ENCODE measurements around the gene WASF3. TPM values are rescaled to one million over a fixed set of nuclear protein-coding genes. Genes with fewer than 3 reads are reported as not detected.

The WASF3 gene
- total and polyA plus RNA-seq, 2 of the 13 experiments (the other 11 are each of a cell fraction or from before 2014, with no cell fraction given): 10.4 to 17.2 TPM

DNA sequence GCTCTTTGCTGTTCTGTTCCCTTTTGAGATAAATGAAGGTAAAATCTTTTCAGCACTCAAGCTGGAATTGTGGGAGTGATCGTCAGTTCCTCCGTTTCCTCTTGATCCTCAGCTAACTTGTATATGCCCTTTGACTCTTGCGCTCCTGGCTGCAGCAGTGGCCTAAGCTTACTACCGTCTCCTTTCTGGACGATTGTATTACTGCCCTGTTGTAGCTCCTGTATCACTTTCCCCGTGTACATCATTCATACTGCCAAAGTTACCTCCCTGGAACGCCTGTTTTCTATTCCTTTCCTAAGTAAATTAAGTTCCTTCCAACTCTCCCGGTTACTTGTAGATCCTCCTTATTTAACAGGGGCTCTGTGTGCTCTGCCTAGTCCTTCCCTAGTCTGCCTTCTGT is 36.9 kb downstream of the WASF3 start:
- no TSS peak for BruUV-seq (replicated peaks)
- no peak overlapping the region for H3K27ac ChIP-seq (ENCODE audit: extremely low read length, insufficient read depth, low read length)
- intact Hi-C loops (cut with micrococcal nuclease; ENCODE audit: unreplicated experiment) (no loop called here), in situ Hi-C loops (cut with HindIII; ENCODE audit: extremely low pct_ligation_motif_present, low pct_unique_long_range_greater_than_20kb) (no loop called here)
- H3K79me2 ChIP-seq (ENCODE audit: insufficient read depth, low read length): peaks cover 57% of the 10 kb centered on the region
- H4K20me1 ChIP-seq (ENCODE audit: insufficient read depth, low read length): 0 out of 2 replicates have a peak, but pooled peaks cover 11% of the 10 kb centered on the region
- 62% methylated on average over 8 of the region's 8 CpGs for WGBS (ENCODE audit: low lambda C conversion rate)
- H3K4me3 ChIP-seq (replicated peaks in 1 of 3; ENCODE audit: insufficient read depth in 1 of 3, low read depth in 2 of 3, low read length in 3 of 3): no peak overlapping the region
- H3K9ac ChIP-seq (ENCODE audit: insufficient read depth, low read depth, low read length): no peak overlapping the region
- POLR2A ChIA-PET: no interaction called here
- H3K27me3 ChIP-seq (ENCODE audit: control insufficient read depth in 1 of 2, insufficient read depth in 2 of 2, low read length in 2 of 2): no peaks in the 10 kb centered on the region
- H2AFZ ChIP-seq (ENCODE audit: low read length): no peak overlapping the region
- DNase-seq (ENCODE audit: low spot score) (no peak), FAIRE-seq (no peak), ATAC-seq (no peak)
- no peaks in the 10 kb centered on the region for H3K36me3 ChIP-seq (replicated peaks in 1 of 2; ENCODE audit: control insufficient read depth in 1 of 2, insufficient read depth in 2 of 2, low read length in 2 of 2)
- H3K4me1 ChIP-seq (ENCODE audit: insufficient read depth, low read length): peaks cover 51% of the 10 kb centered on the region
- CTCF ChIA-PET (ENCODE audit: low intra/inter-chr PET ratio, low total read pairs): no interaction called here
- H3K4me2 ChIP-seq (ENCODE audit: low read depth, low read length): no peak overlapping the region
- H3K9me3 ChIP-seq (ENCODE audit: low read length): no peaks in the 10 kb centered on the region
- TF ChIP-seq, protein P1, sequence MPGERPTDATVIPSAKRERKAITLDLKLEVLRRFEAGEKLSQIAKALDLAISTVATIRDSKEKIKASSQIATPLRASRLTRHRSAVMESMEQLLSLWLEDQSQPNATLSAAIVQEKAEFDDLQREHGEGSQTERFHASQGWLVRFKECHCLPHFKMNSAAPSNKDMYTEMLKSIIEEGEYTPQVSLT (CRISPR knock-in tag; IDR thresholded peaks at IDR 0.05; ENCODE audit: borderline replicate concordance, low read depth): no peak
- TF ChIP-seq, protein P2, sequence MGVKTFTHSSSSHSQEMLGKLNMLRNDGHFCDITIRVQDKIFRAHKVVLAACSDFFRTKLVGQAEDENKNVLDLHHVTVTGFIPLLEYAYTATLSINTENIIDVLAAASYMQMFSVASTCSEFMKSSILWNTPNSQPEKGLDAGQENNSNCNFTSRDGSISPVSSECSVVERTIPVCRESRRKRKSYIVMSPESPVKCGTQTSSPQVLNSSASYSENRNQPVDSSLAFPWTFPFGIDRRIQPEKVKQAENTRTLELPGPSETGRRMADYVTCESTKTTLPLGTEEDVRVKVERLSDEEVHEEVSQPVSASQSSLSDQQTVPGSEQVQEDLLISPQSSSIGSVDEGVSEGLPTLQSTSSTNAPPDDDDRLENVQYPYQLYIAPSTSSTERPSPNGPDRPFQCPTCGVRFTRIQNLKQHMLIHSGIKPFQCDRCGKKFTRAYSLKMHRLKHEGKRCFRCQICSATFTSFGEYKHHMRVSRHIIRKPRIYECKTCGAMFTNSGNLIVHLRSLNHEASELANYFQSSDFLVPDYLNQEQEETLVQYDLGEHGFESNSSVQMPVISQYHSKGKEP (CRISPR knock-in tag; IDR thresholded peaks at IDR 0.05): no peak
- TF ChIP-seq RAD51 (IDR thresholded peaks at IDR 0.05; ENCODE audit: borderline replicate concordance): no peak
- no peak for TF ChIP-seq ZNF780A (CRISPR knock-in tag; IDR thresholded peaks at IDR 0.05)
- no peak for TF ChIP-seq ZNF777 (CRISPR knock-in tag; IDR thresholded peaks at IDR 0.05)

DNA sequence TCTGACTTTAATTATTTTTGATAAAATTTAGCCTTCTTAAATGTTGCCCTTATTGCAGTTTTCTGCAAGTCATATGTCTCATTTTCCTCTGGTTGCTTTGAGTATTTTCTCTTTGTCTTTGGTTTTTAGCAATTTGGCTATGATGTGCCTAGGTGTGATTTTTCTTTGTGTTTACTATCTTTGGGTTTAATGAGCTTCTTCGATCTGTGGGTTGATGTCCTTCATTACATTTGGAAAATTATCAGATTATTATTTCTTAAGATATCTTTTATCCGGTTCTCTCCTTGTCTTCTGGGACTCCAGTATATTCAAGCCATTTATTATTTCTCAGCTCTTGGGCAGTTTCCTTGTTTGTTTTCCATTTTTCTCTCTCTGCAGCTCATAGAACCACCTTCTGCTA is 39.0 kb downstream of the WASF3 start:
- in situ Hi-C loops (cut with HindIII; ENCODE audit: extremely low pct_ligation_motif_present, low pct_unique_long_range_greater_than_20kb): no loop called here
- peaks cover 70% of the 10 kb centered on the region for H3K79me2 ChIP-seq (ENCODE audit: insufficient read depth, low read length)

More for the DNA sequence above, 39.0 kb downstream of the WASF3 start:
- 65% methylated on average over 2 of the region's 2 CpGs for WGBS (ENCODE audit: low lambda C conversion rate)
- no peak for FAIRE-seq
- no peak for TF ChIP-seq ZNF225 (CRISPR knock-in tag; IDR thresholded peaks at IDR 0.05)
- TF ChIP-seq BHLHE40 (IDR thresholded peaks at IDR 0.05; ENCODE audit: low read length): no peak
- TF ChIP-seq ZNF557 (CRISPR knock-in tag; IDR thresholded peaks at IDR 0.05): no peak
- POLR2A ChIA-PET: no interaction called here
- H3K4me1 ChIP-seq (ENCODE audit: insufficient read depth, low read length): peaks cover 30% of the 10 kb centered on the region
- intact Hi-C loops (cut with micrococcal nuclease; ENCODE audit: unreplicated experiment): no loop called here
- no peak overlapping the region for H3K4me2 ChIP-seq (ENCODE audit: low read depth, low read length)
- H3K9me3 ChIP-seq (ENCODE audit: low read length): no peaks in the 10 kb centered on the region
- ATAC-seq: no peak
- H4K20me1 ChIP-seq (ENCODE audit: insufficient read depth, low read length): peaks cover 3% of the 10 kb centered on the region; the same call in 1 of the 2 replicates
- H3K4me3 ChIP-seq (replicated peaks in 1 of 3; ENCODE audit: insufficient read depth in 1 of 3, low read depth in 2 of 3, low read length in 3 of 3): no peak overlapping the region
- no peak overlapping the region for H3K9ac ChIP-seq (ENCODE audit: insufficient read depth, low read depth, low read length)
- H3K27me3 ChIP-seq (ENCODE audit: control insufficient read depth in 1 of 2, insufficient read depth in 2 of 2, low read length in 2 of 2): no peaks in the 10 kb centered on the region
- H2AFZ ChIP-seq (ENCODE audit: low read length): no peak overlapping the region
- H3K27ac ChIP-seq (ENCODE audit: extremely low read length, insufficient read depth, low read length): no peak overlapping the region
- no peak for DNase-seq (ENCODE audit: low spot score)
- no peaks in the 10 kb centered on the region for H3K36me3 ChIP-seq (replicated peaks in 1 of 2; ENCODE audit: control insufficient read depth in 1 of 2, insufficient read depth in 2 of 2, low read length in 2 of 2)
- BruUV-seq (replicated peaks): no TSS peak
- CTCF ChIA-PET (ENCODE audit: low intra/inter-chr PET ratio, low total read pairs): no interaction called here

Measured in HepG2 (cell line).